GM18517 (cell line): Measurements from ENCODE around the gene GAS1.

Experiments
- ATAC-seq: cut with Tn5 transposase; IDR thresholded peaks from one replicate; pipeline ENCODE4 v1.9.1; 2021; ENCODE audit warnings: mild to moderate bottlenecking, moderate library complexity; ENCODE audit not compliant: unreplicated experiment

The GAS1 gene

GRCh38 chr9:86947146-86948073, at the start of gene GAS1:
GAS1 (minus strand) TSS chr9:86947506; CDS start chr9:86946779, 727 bp downstream.
- ATAC-seq: peak; percentile 43

- ATAC-seq: no peak
Observed at GRCh38 chr9:86994231-86994630, 46.9 kb upstream of the GAS1 start.

GRCh38 chr9:86993830-86994229, 46.5 kb upstream of the GAS1 start:
- no peak for ATAC-seq

GRCh38 chr9:86991077-86991476, 43.8 kb upstream of the GAS1 start:
- ATAC-seq: no peak

- no peak for ATAC-seq
Observed at GRCh38 chr9:86990290-86990689, 43.0 kb upstream of the GAS1 start.

GRCh38 chr9:86987900-86988299, 40.6 kb upstream of the GAS1 start:
- no peak for ATAC-seq

- no peak for ATAC-seq
Observed at GRCh38 chr9:86985132-86985647, 37.9 kb upstream of the GAS1 start.

- ATAC-seq: no peak
Observed at GRCh38 chr9:86983620-86984259, 36.4 kb upstream of the GAS1 start.

- ATAC-seq: no peak
Observed at GRCh38 chr9:86983249-86983619, 35.9 kb upstream of the GAS1 start.

- ATAC-seq: no peak
Observed at GRCh38 chr9:86980802-86981201, 33.5 kb upstream of the GAS1 start.

GRCh38 chr9:86979657-86980056, 32.4 kb upstream of the GAS1 start:
- ATAC-seq: no peak

- ATAC-seq: no peak
Observed at GRCh38 chr9:86978922-86979474, 31.7 kb upstream of the GAS1 start.

- no peak for ATAC-seq
Observed at GRCh38 chr9:86978413-86978812, 31.1 kb upstream of the GAS1 start.

GRCh38 chr9:86977205-86977835, 30.0 kb upstream of the GAS1 start:
- ATAC-seq: no peak

- no peak for ATAC-seq
Observed at GRCh38 chr9:86975606-86976005, 28.3 kb upstream of the GAS1 start.

GRCh38 chr9:86975036-86975435, 27.7 kb upstream of the GAS1 start:
- ATAC-seq: no peak

GRCh38 chr9:86974421-86974820, 27.1 kb upstream of the GAS1 start:
- no peak for ATAC-seq

GRCh38 chr9:86971742-86972141, 24.4 kb upstream of the GAS1 start:
- no peak for ATAC-seq

- no peak for ATAC-seq
Observed at GRCh38 chr9:86968258-86968920, 21.1 kb upstream of the GAS1 start.

- no peak for ATAC-seq
Observed at GRCh38 chr9:86966852-86967511, 19.7 kb upstream of the GAS1 start.
